Stimulated activated CD4-positive, alpha-beta T cell treated with anti-CD3 and anti-CD28 coated beads, TNF-alpha, amount 100 ng/mL, for 24 hours (primary cell): ENCODE measurements around the gene LUC7L2.
"Not testable (repeated sequence)": the region's sequence is repeated elsewhere in the genome, so short reads cannot be mapped to it uniquely, and the experiment has no call there.

Source experiments
- DNase-seq, 3 experiments: peaks; one replicate each; pipeline ENCODE4 v3.0.0-alpha.2; 2020; ENCODE audit warnings: low read depth in 3 of 3

LUC7L2 gene

GRCh38 chr7:139355320-139355719 is 4.4 kb upstream of the LUC7L2 start:
- no peak for DNase-seq

DNA sequence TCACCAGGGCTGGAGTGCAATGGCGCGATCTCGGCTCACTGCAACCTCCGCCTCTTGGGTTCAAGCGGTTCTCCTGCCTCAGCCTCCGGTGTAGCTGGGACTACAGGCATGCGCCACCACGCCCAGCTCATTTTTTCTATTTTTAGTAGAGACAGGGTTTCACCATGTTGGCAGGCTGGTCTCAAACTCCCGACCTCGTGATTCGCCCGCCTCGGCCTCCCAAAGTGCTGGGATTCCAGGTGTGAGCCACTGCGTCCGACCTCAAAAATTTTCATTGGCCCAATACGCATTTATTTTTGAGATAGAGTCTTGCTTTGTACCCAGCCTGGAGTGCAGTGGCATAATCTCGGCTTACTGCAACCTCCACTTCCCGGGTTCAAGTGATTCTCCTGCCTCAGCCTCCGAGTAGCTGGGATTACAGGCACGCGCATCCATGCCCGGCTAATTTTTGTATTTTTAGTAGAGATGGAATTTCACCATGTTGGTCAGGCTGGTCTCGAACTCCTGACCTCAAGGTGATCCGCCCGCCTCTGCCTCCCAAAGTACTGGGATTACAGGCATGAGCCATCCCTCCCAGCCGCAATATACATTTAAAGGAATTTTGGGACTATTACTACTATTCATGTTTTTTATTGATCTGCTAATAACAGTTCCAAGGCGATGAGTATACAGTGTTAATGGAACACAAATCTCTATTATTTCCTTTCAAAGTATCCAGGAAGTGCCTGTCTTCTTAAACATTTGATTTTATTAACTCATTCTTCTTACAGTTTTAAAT is 1.8 kb upstream of the LUC7L2 start:
- DNase-seq: not testable (repeated sequence)

- DNase-seq: peak in 2 of 3 experiments; percentile 30 to 36
These were observed 941 bp upstream of the LUC7L2 start for GRCh38 chr7:139358541-139359365.

DNA sequence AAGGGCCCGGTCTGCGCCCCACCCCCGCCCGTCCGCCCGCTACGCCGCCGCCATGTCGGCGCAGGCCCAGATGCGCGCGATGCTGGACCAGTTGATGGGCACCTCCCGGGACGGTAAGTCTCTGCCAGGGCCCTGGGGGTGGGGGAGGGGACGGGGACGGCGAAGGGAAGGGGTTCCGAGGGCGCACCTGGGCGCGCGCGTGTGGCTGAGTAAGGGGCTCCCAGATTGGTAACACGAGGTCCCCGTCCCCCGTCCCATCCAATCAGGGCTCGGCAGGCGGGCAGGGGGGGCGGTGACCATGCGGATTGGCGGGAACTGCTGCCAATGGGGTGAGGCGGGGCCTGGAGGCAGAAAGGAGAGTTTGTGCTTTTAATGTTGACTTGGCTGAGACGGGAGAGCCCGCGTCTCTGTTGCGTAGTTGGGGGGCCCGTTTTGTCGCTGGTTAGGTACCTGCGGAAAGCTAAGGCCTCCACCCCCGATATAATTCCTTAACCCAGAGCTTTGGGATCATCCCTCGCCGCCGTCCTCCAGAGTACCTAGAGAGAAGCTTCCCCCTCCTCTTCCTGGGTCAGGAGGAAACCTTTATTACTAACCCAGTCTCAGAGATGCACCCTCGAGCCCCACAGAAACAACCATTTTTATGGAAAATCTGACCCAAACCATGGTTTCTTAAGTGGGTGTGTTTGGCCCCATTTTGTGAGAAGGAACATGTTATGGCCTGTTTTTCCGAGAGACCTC is 685 bp downstream of the LUC7L2 start:
- DNase-seq: peak; percentile 97 to 99 (median 97)

DNA sequence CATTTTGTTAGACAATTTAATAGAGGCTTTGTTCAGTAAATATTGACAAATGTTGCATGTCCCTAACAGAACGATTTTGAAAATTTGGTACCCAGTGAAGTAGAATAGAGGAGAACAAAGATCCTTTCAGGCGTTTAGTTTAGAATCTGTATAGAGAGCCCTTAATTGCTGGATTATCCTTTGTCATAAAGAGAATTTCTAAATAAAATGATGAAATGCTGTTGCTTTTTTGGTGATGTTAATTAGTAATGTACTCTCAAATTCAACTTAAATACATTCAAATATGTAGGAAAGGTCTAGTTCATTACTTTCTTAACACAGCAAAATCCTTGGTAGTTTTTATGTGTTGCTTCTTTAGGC is 1.2 kb downstream of the LUC7L2 start:
- no peak for DNase-seq

DNA sequence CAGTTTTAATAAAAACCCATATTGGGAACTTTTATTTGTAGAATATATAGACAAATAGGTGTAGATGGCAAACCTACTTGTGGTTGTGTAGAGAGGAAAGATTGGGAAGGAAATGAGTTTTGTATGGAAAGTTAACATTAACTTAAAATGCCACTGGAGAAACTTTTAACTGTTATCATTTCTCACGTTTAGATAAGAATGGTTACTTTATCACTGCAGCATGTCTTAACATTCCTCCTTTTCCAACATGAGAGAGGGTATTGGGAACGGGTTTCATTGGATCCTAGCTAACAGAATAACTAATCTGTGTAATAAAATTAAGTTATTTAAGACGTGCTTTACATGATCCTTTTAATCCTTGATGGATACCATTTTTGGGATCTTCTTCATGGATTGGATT is 1.8 kb downstream of the LUC7L2 start:
- DNase-seq: no peak

- no peak for DNase-seq
These were observed 2.6 kb downstream of the LUC7L2 start for GRCh38 chr7:139362302-139362701.

- no peak for DNase-seq
These were observed 3.3 kb downstream of the LUC7L2 start for GRCh38 chr7:139362981-139363380.

DNA sequence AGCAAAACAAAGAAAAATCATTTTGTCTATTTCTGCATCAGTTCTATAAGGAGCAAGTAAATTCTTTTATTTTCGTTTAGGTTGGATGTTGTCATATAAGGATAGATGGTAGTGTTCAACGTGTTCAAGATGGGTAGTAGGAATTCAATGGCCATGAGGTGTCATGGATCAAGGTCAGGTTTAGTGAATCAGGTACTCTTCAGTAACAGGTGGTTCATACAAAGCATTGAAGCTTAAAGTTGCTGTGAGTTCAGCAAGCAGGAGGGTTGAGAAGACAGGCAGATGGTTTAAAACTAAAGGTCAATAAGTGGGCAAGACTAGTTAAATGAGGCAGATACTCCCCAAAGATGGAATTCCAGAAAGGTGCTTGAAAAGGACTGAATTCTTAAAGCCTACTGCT is 5.6 kb downstream of the LUC7L2 start:
- no peak for DNase-seq

- DNase-seq: no peak
These were observed 6.7 kb downstream of the LUC7L2 start for GRCh38 chr7:139366400-139366799.

- no peak for DNase-seq
These were observed 7.9 kb downstream of the LUC7L2 start for GRCh38 chr7:139367438-139368155.

- no peak for DNase-seq
These were observed 10.7 kb downstream of the LUC7L2 start for GRCh38 chr7:139370301-139370942.

DNA sequence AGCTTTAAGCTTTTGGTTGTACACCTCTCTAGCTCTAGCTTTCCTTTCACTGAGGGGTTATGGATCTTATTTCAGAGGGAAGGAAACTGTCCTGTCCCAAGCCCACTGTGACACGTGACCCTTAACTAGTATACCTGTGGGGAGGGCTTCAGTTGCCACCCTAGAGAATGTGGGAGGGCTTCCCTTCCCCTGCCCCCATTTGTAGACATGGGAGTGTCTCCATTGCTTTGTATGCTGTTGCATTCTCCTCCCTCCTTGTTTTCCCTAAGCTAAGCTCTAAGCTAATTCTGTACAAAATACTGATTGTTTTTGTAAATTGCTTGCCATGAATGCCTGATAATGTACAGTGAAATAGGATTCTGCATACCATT is 11.2 kb downstream of the LUC7L2 start:
- DNase-seq: no peak

DNA sequence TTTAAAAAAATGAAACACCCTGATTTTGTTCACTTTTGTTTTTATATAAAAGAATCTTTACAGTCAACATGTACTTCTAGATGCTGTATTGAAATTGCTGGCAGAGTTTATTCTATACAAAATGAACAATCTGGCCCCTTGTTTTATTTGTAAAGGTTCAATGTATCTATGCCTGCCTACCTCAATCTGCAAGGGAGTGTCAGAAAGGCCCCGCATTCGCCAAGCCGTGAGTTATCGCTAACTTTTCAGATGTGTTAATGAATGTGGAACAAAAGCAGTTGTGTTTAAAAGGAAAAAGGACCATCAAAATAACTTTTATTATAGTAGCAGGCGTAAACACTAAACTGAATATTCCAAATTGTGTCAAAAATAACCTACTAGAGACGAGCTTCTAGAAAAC is 14.6 kb downstream of the LUC7L2 start:
- no peak for DNase-seq

DNA sequence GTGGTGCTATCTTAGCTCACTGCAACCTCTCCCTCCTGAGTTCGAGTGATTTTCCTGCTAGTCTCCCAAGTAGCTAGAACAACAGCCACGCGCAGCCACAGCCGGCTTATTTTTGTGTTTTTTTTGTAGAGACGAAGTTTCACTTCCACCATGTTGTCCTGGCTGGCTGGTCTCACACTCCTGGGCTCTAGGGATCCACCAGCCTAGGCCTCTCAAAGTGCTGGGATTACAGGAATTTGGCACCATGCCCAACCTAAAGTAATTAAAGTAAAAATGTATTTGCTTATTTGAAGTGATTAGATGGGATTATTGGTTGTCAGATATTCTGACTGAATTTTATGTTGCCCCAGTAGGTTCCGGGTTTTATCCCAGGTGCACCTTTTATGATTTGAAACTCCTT is 22.7 kb downstream of the LUC7L2 start:
- no peak for DNase-seq

DNA sequence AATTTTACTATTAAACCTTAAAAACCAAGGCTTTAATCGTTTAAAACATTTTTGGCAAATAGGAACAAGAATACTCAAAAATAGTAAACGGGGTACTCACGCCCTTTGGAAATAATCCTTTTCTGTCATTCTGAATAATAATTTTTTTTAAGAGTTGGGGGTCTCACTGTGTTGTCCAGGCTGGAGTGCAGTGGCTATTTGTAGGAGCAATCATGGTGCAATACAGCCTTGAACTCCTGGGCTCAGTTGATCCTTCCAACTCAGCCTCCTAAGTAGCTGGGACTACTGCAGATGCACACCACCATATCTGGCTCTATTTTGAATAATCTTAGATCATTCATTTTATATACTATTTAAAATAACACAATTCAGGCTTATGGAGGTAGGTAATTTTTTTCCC is 24.9 kb downstream of the LUC7L2 start:
- DNase-seq: no peak

- DNase-seq: no peak
These were observed 27.9 kb downstream of the LUC7L2 start for GRCh38 chr7:139387594-139387993.

DNA sequence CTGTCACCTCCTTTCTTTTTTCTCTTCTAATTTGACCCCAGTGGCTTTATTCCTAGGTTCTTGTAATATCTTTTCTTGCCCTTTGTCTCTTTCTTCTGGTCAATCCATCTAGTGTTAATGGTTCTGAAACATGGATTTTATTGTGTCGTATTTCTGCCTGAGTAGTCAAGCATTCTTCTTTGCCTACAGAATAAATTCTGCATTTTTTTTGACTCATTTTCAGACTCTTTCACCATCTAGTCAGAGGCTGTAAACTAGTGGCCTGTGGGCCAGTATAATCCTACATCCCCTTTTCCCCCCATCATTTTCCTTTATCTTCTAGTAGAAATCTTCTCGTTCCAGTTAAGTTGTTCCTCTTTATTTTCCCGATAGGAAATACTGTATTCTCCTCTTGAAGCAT is 29.4 kb downstream of the LUC7L2 start:
- DNase-seq: no peak

- no peak for DNase-seq
These were observed 30.1 kb downstream of the LUC7L2 start for GRCh38 chr7:139389774-139390173.

GRCh38 chr7:139393621-139394211 is 34.0 kb downstream of the LUC7L2 start:
- no peak for DNase-seq

GRCh38 chr7:139394540-139394939 is 34.8 kb downstream of the LUC7L2 start:
- no peak for DNase-seq
